K562 (cell line): ENCODE measurements around the gene HNRNPA3. TPM values are rescaled to one million over a fixed set of nuclear protein-coding genes. Genes with fewer than 3 reads are reported as not detected.
A peak's percentile ranks its signal among the peaks of the same experiment; 100 is the strongest.

Experiments used
- ARID3B ChIP-seq: fragments of 250-450 bp; sonication (Bioruptor Pico); IDR thresholded peaks from 2 replicates; pipeline ENCODE4 v1.4.0; 2020; ENCODE audit warnings: borderline replicate concordance
- BDP1 ChIP-seq: IDR thresholded peaks from 3 replicates; pipeline ENCODE4 v1.6.1; 2011; ENCODE audit not compliant: insufficient read length, insufficient read depth
- EP300 ChIP-seq: IDR thresholded peaks from 2 replicates; pipeline ENCODE4 v1.6.1; 2012; ENCODE audit warnings: low read length, improper control_type of control experiment
- GTF2A2 ChIP-seq: IDR thresholded peaks from 2 replicates; pipeline ENCODE4 v1.6.1; 2016; ENCODE audit warnings: mild to moderate bottlenecking, missing genetic modification characterization, missing compliant biosample characterization
- IRF2 ChIP-seq: sonication (generic); formaldehyde crosslinking; IDR thresholded peaks from 2 replicates; pipeline ENCODE4 v1.8.1; 2022; ENCODE audit warnings: mild to moderate bottlenecking, missing genetic modification reagents
- KDM4B ChIP-seq, 2 experiments: fragments of 450-650 bp in 1 of 2; sonication (generic) in 1 of 2; IDR thresholded peaks; 2 replicates each; pipeline ENCODE4 v1.6.1; 2016 to 2017; ENCODE audit warnings: borderline replicate concordance in 2 of 2, antibody characterized with exemption in 1 of 2, low read depth in 1 of 2, mild to moderate bottlenecking in 1 of 2
- NR2C2 ChIP-seq, 2 experiments: fragments of 200-800 bp in 1 of 2; sonication (Bioruptor generic) in 1 of 2; sonication (generic) in 1 of 2; formaldehyde crosslinking in 1 of 2; IDR thresholded peaks; 2 replicates each; pipeline versions ENCODE4 v1.6.1 to v1.8.0; 2016 to 2022; ENCODE audit warnings: mild to moderate bottlenecking in 1 of 2, missing compliant biosample characterization in 1 of 2, missing genetic modification characterization in 1 of 2, missing genetic modification reagents in 1 of 2
- NRF1 ChIP-seq, 2 experiments: fragments of 450-650 bp; IDR thresholded peaks in 1 of 2; conservative IDR thresholded peaks in 1 of 2; 2 replicates each; pipeline ENCODE4 v1.6.1; 2014; ENCODE audit warnings: mild to moderate bottlenecking in 2 of 2
- TEAD4 ChIP-seq, 2 experiments: sonication (generic) in 1 of 2; formaldehyde crosslinking in 1 of 2; IDR thresholded peaks; 2 replicates each; pipeline versions ENCODE4 v1.6.1 to v1.8.0; 2012 to 2022; ENCODE audit warnings: borderline replicate concordance in 1 of 2, inconsistent platforms in 1 of 2, low read length in 1 of 2, mild to moderate bottlenecking in 1 of 2, missing genetic modification reagents in 1 of 2
- ZBTB9 ChIP-seq: fragments of 450-650 bp; formaldehyde crosslinking; IDR thresholded peaks from 2 replicates; pipeline ENCODE4 v1.4.0; 2020; ENCODE audit warnings: mild to moderate bottlenecking, moderate library complexity
- ZNF124 ChIP-seq: sonication (generic); formaldehyde crosslinking; IDR thresholded peaks from 2 replicates; pipeline ENCODE4 v1.8.1; 2022; ENCODE audit warnings: missing genetic modification reagents
- ZNF133 ChIP-seq: fragments of 250-450 bp; sonication (Bioruptor Pico); IDR thresholded peaks from 2 replicates; pipeline ENCODE4 v1.4.0; 2020; ENCODE audit warnings: mild to moderate bottlenecking
- ZNF318 ChIP-seq, 2 experiments: fragments of 450-650 bp; IDR thresholded peaks; 2 replicates each; pipeline ENCODE4 v1.6.1; 2016; ENCODE audit warnings: mild to moderate bottlenecking in 2 of 2, borderline replicate concordance in 1 of 2, low read depth in 1 of 2, moderate library complexity in 1 of 2
- polyA plus RNA-seq, 8 experiments: library from polyadenylated mRNA; depleted of rRNA in 4 of 8; stranded (reverse) in 5 of 8; unstranded in 3 of 8; fragments of >200 nt; fragmentation: Nextera tagmentation in 2 of 8; fragmentation: Illumina TruSeq in 1 of 8; extraction: Ambion mirVana in 2 of 8; extraction: Trizol in 1 of 8; gene quantifications; 2 replicates each; pipeline versions ENCODE4 v1.2.1 to v1.2.3, GENCODE V29; 2011 to 2014; ENCODE audit warnings: inconsistent platforms in 1 of 8, missing spikeins in 1 of 8
- total RNA-seq, 7 experiments: library from RNA; depleted of rRNA in 6 of 7; stranded (reverse); fragments of >200 nt in 6 of 7; fragmentation: Illumina TruSeq in 2 of 7; extraction: Trizol in 2 of 7; gene quantifications; 2 replicates each; pipeline versions ENCODE4 v1.2.1 to v1.2.3, GENCODE V29; 2011 to 2021; ENCODE audit warnings: low replicate concordance in 1 of 7

The HNRNPA3 gene
- total and polyA plus RNA-seq, 9 of the 15 experiments (the other 6 are each of a cell fraction or from before 2014, with no cell fraction given), result 72.8 to 428 (median 192) TPM

- TF ChIP-seq ZNF318 (IDR thresholded peaks at IDR 0.05; ENCODE audit: borderline replicate concordance in 1 of 2, low read depth in 1 of 2) (no peak), EP300 (no peak), ZBTB9 (CRISPR knock-in tag) (peak; percentile 61; the same call in 1 of the 2 replicates), ARID3B (CRISPR knock-in tag) (no peak), NRF1 (conservative IDR thresholded peaks at IDR 0.05 in 1 of 2, IDR thresholded peaks at IDR 0.05 in 1 of 2) (peak; percentile 88 to 90), TEAD4 (IDR thresholded peaks at IDR 0.05; ENCODE audit: low read length) (peak; percentile 50; the same call in 1 of the 2 replicates), TEAD4 (CRISPR knock-in tag; IDR thresholded peaks at IDR 0.05; ENCODE audit: borderline replicate concordance) (no peak), BDP1 (no peak), IRF2 (CRISPR knock-in tag) (no peak), ZNF133 (CRISPR knock-in tag) (no peak), GTF2A2 (tag) (no peak), NR2C2 (CRISPR knock-in tag; IDR thresholded peaks at IDR 0.05) (peak; percentile 24; the same call in 1 of the 2 replicates), NR2C2 (tag; IDR thresholded peaks at IDR 0.05) (peak; percentile 85; the same call in 1 of the 2 replicates), KDM4B (IDR thresholded peaks at IDR 0.05; ENCODE audit: borderline replicate concordance in 2 of 2, low read depth in 1 of 2) (no peak), ZNF124 (CRISPR knock-in tag) (no peak)
Measured at GRCh38 chr2:177212106-177212890, at the start of gene HNRNPA3 (continued).
